HL-60 (cell line): ENCODE data around the gene RRP1.

Source experiments
- POLR2AphosphoS5 ChIP-seq: IDR thresholded peaks from 2 replicates; pipeline ENCODE4 v1.6.1; 2012; ENCODE audit warnings: low read depth
- TF ChIP-seq, protein P1 (sequence below): IDR thresholded peaks from one replicate; pipeline ENCODE4 v1.5.1; 2011; ENCODE audit warnings: low read length, control low read depth, inconsistent platforms; ENCODE audit not compliant: insufficient read depth
- TF ChIP-seq, protein P2 (sequence below): IDR thresholded peaks from 2 replicates; pipeline ENCODE4 v1.6.1; 2012; ENCODE audit warnings: low read depth; ENCODE audit not compliant: insufficient replicate concordance

DNA sequence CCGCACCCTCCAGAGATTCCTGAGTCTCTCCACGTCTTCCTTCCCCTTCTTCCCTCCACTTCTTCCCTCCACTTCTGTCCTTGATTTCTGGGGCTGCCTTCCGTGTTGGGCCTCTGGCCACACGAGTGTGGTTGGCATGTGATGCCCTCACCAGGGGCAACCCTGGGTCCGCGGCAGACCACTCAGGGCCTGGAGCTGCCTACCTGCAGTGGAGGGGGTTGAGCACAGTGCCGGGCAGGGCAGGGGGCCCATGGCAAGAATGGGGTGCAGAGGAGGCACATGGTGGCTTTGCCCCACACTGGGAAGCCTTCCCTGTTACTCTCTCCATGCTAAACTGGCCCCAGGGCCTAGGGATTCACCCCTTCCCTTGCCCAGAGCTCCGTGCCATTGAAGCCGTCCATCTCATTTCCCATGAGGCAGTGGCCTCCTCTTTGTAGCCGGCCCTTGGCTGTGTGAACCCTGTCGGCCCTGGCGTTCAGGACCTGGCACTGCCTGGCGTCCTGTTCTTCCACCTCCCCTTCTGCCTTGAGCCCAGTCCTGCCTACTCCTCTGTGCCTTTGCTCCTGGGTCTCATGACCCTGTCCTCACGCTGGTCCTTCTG, 13.4 kb downstream of the RRP1 start:
- TF ChIP-seq, protein P1, sequence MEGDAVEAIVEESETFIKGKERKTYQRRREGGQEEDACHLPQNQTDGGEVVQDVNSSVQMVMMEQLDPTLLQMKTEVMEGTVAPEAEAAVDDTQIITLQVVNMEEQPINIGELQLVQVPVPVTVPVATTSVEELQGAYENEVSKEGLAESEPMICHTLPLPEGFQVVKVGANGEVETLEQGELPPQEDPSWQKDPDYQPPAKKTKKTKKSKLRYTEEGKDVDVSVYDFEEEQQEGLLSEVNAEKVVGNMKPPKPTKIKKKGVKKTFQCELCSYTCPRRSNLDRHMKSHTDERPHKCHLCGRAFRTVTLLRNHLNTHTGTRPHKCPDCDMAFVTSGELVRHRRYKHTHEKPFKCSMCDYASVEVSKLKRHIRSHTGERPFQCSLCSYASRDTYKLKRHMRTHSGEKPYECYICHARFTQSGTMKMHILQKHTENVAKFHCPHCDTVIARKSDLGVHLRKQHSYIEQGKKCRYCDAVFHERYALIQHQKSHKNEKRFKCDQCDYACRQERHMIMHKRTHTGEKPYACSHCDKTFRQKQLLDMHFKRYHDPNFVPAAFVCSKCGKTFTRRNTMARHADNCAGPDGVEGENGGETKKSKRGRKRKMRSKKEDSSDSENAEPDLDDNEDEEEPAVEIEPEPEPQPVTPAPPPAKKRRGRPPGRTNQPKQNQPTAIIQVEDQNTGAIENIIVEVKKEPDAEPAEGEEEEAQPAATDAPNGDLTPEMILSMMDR, result no peak
- no peak for TF ChIP-seq POLR2AphosphoS5
- TF ChIP-seq, protein P2, sequence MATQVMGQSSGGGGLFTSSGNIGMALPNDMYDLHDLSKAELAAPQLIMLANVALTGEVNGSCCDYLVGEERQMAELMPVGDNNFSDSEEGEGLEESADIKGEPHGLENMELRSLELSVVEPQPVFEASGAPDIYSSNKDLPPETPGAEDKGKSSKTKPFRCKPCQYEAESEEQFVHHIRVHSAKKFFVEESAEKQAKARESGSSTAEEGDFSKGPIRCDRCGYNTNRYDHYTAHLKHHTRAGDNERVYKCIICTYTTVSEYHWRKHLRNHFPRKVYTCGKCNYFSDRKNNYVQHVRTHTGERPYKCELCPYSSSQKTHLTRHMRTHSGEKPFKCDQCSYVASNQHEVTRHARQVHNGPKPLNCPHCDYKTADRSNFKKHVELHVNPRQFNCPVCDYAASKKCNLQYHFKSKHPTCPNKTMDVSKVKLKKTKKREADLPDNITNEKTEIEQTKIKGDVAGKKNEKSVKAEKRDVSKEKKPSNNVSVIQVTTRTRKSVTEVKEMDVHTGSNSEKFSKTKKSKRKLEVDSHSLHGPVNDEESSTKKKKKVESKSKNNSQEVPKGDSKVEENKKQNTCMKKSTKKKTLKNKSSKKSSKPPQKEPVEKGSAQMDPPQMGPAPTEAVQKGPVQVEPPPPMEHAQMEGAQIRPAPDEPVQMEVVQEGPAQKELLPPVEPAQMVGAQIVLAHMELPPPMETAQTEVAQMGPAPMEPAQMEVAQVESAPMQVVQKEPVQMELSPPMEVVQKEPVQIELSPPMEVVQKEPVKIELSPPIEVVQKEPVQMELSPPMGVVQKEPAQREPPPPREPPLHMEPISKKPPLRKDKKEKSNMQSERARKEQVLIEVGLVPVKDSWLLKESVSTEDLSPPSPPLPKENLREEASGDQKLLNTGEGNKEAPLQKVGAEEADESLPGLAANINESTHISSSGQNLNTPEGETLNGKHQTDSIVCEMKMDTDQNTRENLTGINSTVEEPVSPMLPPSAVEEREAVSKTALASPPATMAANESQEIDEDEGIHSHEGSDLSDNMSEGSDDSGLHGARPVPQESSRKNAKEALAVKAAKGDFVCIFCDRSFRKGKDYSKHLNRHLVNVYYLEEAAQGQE, result no peak
